GOT3 (cell line): ENCODE data around the gene HEG1.
"Not testable (repeated sequence)": the region's sequence is repeated elsewhere in the genome, so short reads cannot be mapped to it uniquely, and the experiment has no call there.

Experiments used
- DNase-seq: peaks from one replicate; lab custom pipeline; 2025; ENCODE audit warnings: mixed read lengths; lab: John Stamatoyannopoulos, UW

The HEG1 gene

GRCh38 chr3:124986192-124987143 lies 69.3 kb downstream of the HEG1 start:
- peak; percentile 40 for DNase-seq

DNA sequence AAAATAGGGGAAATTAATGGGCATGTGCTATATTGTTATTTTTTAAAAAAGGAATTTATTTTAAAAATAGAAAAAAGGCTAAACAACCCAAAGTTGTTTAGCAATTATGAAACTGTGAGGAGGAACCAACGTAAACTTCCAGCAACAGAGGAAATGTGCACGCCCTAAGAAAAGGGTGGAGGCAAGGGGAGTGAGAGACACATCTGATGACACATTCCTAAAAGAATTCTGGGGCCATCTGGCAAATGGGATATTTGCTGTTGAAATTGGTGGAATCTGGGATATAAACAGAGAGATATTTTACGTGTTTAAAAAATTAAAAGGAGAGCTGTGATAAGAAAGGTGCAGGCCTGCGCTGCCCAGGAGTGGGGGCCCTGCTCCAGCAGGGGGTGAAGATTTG lies 70.4 kb downstream of the HEG1 start:
- DNase-seq = no peak

DNA sequence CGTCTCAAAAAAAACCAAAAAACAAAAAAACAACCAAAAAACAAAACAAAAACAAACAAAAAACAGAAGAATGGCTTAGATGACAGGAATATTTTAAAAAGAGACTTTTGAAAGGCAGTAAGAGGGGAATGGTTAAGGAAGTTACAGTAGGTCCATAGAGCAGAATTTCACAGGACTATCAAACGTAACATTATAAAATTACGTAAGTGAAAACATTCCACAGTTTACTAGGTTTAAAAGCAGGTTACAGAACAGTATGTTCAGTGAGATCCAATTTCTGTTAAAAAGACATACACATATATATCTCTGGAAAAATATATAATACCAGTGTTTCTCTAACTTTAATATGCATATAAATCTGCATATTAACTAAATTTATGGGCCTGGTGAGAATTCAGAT lies 71.0 kb downstream of the HEG1 start:
- DNase-seq = no peak

DNA sequence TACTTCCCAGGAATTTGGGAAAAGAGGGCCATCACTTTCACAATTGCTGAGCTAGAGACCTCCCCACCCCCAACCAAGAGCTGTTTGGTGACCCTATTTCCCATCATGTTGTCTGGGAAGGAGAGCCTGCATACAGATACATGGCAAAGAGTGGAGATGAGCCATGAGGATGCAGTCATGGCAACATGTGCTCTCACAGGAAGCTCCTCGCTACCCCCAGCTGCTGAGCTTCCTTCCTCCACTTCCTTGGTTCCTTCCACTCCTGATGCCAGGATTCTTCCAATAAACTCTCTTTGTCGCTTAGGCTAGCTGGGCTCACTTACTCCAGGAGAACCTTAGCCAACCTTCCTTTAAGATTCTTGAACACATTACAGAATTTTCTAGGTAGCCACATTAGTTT lies 72.9 kb downstream of the HEG1 start:
- no peak for DNase-seq

GRCh38 chr3:124981472-124981871 lies 74.3 kb downstream of the HEG1 start:
- no peak for DNase-seq

GRCh38 chr3:124978627-124979026 lies 77.2 kb downstream of the HEG1 start:
- no peak for DNase-seq

DNA sequence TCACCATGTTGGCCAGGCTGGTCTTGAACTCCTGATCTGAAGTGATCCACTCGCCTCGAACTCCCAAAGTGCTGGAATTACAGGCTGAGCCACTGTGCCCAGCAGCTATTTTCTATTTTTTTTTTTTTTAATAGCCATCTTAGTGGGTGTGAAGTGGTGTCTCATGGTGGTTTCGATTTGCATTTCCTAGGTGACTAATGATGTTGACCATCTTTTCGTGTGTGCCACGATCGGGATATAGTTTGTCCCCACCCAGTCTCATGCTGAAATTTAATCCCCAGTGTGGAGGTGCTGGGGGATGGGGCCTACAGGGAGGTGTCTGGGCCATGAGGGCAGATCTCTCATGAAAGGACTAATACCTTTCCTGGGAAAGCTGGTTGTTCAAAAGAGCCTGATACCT lies 79.4 kb downstream of the HEG1 start:
- no peak for DNase-seq

GRCh38 chr3:124974691-124975090 lies 81.1 kb downstream of the HEG1 start:
- DNase-seq = no peak

DNA sequence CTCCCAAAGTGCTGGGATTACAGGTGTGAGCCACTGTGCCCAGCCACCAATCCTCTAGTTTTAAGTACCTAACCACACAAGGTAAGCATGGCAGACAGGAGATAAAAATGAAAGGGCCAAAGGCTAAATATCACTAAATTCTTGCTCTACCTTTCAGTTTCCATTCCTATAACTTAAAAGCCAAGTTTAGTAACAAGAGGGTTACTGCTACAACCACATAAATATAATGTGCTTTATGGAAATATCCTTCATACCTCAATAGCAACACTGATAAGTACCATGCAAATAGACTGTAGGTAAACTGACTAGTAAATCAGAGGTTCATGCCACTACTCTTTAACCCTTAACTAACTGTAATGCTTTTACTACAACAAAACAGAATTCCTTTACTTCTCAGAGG lies 82.5 kb downstream of the HEG1 start:
- no peak for DNase-seq

DNA sequence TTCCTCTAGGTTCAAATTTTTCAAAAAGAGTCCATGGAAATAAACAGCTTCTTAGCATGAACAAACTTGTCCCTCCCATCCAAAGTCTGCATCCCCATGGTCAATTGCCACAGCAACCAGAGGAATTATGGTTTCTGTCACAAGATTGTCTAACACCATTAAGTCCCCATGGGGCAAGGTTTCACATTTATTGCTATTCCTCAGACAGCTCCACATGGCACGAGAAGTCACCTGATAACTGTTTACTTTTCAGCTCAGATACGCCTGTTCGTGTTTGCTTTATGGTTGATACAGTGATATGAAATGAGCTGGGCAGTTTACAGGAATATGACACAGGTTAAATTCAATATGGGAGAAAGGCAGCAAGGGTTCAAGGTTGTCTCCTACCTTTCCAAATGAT lies 83.3 kb downstream of the HEG1 start:
- no peak for DNase-seq

- no peak for DNase-seq
These were observed 85.7 kb downstream of the HEG1 start for GRCh38 chr3:124969963-124970722.

GRCh38 chr3:124969190-124969589 lies 86.6 kb downstream of the HEG1 start:
- no peak for DNase-seq

DNA sequence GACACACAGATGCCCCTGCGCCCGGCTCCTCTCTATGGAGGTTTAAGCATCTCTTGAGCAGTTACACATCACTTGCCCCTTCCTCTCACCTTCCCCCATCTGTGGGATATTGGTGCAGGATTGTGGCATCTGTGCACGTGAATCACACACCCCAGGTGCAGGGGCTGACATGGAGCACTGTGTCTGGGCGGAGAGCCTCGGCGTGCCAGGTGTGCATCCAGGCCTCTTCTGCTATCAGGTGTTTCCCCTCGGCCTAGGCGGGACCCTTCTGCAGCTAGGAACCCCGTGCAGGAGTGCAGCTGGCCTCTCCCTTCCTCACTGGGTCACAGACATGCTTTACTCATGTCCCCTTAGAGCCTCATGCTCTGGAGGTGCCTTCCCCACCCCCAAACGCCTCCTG lies 87.8 kb downstream of the HEG1 start:
- no peak for DNase-seq

GRCh38 chr3:124966521-124967445 lies 89.0 kb downstream of the HEG1 start:
- DNase-seq = no peak

- DNase-seq = no peak
These were observed 90.4 kb downstream of the HEG1 start for GRCh38 chr3:124965413-124965812.

GRCh38 chr3:124964387-124964786 lies 91.4 kb downstream of the HEG1 start:
- no peak for DNase-seq

DNA sequence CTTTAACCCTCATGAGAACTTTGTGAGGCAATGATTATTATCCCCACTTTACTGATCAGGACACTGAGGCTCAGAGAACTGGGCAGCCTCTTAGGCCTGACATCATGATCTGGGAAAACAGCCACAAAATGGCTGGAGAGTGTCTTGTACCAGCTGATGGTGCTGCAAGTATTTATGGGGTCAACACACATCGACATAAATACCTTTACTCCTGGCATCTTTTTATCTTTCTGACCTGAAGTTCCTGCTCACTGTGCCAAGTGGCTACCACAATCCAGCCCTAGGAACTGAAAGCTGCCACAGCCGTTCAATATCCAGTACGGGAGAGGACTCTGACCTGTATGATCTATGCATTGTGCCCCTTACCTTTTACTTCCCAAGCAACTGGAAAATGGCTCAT lies 92.0 kb downstream of the HEG1 start:
- no peak for DNase-seq

DNA sequence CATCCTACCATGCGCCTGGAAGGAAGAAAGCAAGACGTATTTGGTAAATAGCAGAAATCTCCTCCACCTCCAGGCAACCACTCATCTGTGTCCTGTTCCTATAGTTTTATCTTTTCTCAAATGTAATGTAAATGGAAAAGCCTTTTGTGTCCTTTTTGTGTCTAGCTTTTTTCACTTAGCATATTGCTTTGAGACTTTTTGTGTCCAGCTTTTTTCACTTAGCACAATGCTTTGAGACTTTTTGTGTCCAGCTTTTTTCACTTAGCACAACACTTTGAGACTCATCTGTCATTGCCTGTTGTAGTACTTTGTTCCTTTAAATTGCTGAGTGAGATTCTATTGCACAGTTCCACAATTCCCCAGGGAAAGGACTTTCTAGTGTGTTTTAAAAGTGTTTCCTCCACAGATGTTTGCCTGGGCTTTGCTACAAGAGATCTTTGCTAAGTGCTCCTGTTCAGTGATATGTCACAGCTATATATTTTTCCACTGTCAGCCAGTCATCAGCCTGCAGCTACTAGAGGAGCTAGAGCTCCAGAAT lies 93.3 kb downstream of the HEG1 start:
- DNase-seq = no peak

DNA sequence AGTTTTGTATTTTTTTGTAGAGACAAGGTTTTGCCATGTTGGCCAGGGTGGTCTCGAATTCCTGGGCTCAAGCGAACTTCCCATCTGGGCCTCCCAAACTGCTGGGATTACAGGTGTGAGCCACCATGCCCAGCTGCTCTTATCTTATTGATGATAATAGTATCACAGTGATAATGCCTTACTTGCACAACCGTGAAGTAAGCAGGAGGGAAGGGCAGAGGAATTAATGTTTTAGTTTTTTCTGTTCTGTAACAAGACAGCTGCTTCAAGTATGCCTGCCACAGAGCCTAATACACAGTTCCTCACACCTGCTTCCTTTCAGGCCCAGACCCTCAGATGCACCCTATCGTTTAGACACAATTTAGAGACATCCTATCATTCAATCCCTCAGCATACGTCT lies 95.1 kb downstream of the HEG1 start:
- no peak for DNase-seq

DNA sequence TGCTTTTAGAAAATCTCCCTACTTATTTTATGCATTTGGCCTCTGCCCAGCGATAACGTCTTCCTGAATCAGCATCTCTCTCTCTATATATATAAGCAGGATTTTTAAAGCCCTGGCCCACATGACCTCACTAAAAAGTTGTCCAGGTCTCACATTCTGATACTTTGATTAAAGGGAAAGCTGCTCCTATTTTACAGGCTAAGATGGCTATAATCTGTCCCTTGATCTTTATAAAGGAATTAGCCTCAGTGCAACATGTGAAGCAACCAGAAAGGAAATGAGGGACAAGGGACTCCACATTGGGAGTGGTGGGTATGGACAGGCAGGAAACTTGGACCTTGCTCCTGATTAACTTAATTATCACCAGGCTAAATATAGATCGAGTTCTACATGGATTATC lies 95.7 kb downstream of the HEG1 start:
- DNase-seq = no peak

DNA sequence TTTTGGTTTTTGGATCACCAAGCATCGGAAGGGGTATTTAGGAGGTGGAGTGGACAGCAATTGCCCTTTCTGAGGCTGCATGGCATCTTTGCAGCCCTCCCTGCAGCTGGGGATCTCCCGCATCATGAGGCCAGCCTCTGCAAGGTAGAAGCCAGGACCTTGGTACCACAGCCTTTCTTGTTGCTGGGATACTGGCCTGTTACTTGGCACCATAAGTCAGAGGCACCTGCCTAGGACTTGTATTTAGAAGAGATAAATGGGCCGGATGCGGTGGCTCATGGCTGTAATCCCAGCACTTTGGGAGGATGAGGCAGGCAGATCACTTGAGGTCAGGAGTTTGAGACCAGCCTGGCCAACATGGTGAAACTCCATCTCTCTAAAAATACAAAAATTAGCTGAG lies 97.8 kb downstream of the HEG1 start:
- not testable (repeated sequence) for DNase-seq
